Urinary bladder (tissue), 4 donors: ENCODE results near the gene RGS17. TPM values are rescaled to one million over a fixed set of nuclear protein-coding genes. Genes with fewer than 3 reads are reported as not detected.
"Not testable (repeated sequence)": the region's sequence is repeated elsewhere in the genome, so short reads cannot be mapped to it uniquely, and the experiment has no call there.

Source experiments
- DNase-seq: peaks from one replicate; pipeline ENCODE4 v3.0.0-alpha.2; 2015; ENCODE audit errors: extremely low spot score
- H3K27ac ChIP-seq: one replicate; pipeline ENCODE4 v1.5.1; 2013; ENCODE audit warnings: low read depth, mild to moderate bottlenecking, moderate library complexity
- H3K36me3 ChIP-seq: one replicate; pipeline ENCODE4 v1.6.1; 2013; ENCODE audit warnings: mild to moderate bottlenecking, moderate library complexity; ENCODE audit not compliant: insufficient read depth
- H3K4me1 ChIP-seq: one replicate; pipeline ENCODE4 v1.6.1; 2013; ENCODE audit warnings: mild to moderate bottlenecking, moderate library complexity; ENCODE audit not compliant: insufficient read depth
- H3K4me3 ChIP-seq: one replicate; pipeline ENCODE4 v1.5.1; 2013; ENCODE audit warnings: low read depth, low read length
- WGBS: extraction: QIAGEN DNeasy Blood & Tissue Kit; methylation state at CpG from one replicate; pipeline ENCODE4 v1.1.7; 2013; 5-methylcytosine and 5-hydroxymethylcytosine counted together
- polyA plus RNA-seq: library from polyadenylated mRNA; stranded (reverse); fragments of 200-250 nt; gene quantifications from one replicate; pipeline ENCODE4 v1.2.3, GENCODE V29; 2013
- total RNA-seq: library from RNA; depleted of rRNA; stranded (reverse); fragments of >200 nt; gene quantifications from one replicate; pipeline ENCODE4 v1.2.3, GENCODE V29; 2014
- donor health status: healthy with polysubstance abuse.
- donor health status: healthy.

The RGS17 gene
- total and polyA plus RNA-seq, 2 donors, result 0.68 to 6.6 TPM

- DNase-seq, result no peak
- H3K4me3 ChIP-seq, result no peak overlapping the region
- H3K27ac ChIP-seq, result no peak overlapping the region
- H3K4me1 ChIP-seq, result peaks cover 1% of the 10 kb centered on the region
- H3K36me3 ChIP-seq, result peaks cover 3% of the 10 kb centered on the region
Observed at GRCh38 chr6:153000243-153000642, 130.8 kb downstream of the RGS17 start.

- not testable (repeated sequence) for H3K36me3 ChIP-seq, H3K4me1 ChIP-seq, H3K27ac ChIP-seq, DNase-seq, H3K4me3 ChIP-seq
- 78% methylated on average over 2 of the region's 2 CpGs for WGBS
Observed at GRCh38 chr6:152999538-152999937, 131.5 kb downstream of the RGS17 start.

DNA sequence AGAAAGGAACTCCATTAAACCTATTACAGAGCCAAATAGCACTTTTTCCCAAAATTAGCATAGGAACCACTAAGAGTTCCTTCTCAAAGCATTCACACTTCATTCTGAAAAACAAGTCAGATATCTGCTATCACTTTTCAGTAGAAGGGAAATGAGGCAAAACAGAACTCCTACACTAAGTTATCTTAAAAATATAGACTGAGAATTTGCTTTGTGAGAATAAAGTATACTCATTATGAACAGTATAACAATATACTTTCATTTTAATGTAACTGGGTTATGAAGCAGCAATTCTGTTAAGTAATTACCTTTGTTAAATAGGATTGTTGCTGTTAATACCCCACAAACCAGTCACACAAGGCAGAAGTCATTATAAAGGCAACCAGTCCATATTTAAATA, 137.2 kb downstream of the RGS17 start:
- H3K36me3 ChIP-seq, result peaks cover 5% of the 10 kb centered on the region
- DNase-seq, result no peak
- no peak overlapping the region for H3K27ac ChIP-seq
- H3K4me1 ChIP-seq, result peaks cover 1% of the 10 kb centered on the region
- H3K4me3 ChIP-seq, result no peak overlapping the region

DNA sequence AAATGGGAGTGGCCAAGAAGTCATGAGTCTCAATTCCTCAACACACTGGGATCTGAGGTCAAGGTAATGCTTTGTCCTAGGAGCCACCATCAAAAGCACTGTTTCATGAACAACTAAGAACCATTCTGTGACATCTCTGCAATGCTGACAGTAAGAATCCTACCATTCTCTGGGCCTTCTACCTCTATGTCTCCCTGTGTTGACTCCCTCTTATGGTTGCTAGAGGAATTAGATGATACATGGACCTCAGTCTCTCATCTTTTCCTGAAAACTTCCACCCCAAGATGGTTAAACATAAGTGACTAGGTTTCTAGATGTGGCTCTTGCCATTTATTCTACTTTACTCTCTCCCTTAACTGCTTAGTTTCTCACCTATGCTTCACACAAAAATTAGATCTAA, 137.7 kb downstream of the RGS17 start:
- H3K27ac ChIP-seq, result no peak overlapping the region
- peaks cover 5% of the 10 kb centered on the region for H3K36me3 ChIP-seq
- peaks cover 1% of the 10 kb centered on the region for H3K4me1 ChIP-seq
- no peak for DNase-seq
- no peak overlapping the region for H3K4me3 ChIP-seq

GRCh38 chr6:152986978-152987377, 144.1 kb downstream of the RGS17 start:
- 78% methylated on average over 2 of the region's 2 CpGs for WGBS

GRCh38 chr6:152985300-152985699, 145.8 kb downstream of the RGS17 start:
- H3K4me1 ChIP-seq, H3K4me3 ChIP-seq, DNase-seq, H3K36me3 ChIP-seq: not testable (repeated sequence)
- WGBS, result 90% methylated on average over 11 of the region's 11 CpGs
- peak overlapping the region; percentile 10 for H3K27ac ChIP-seq

More at GRCh38 chr6:152986978-152987377, 144.1 kb downstream of the RGS17 start:
- H3K4me3 ChIP-seq, result no peak overlapping the region
- H3K4me1 ChIP-seq, result no peaks in the 10 kb centered on the region
- no peak overlapping the region for H3K27ac ChIP-seq
- H3K36me3 ChIP-seq, result peaks cover 2% of the 10 kb centered on the region
- no peak for DNase-seq

GRCh38 chr6:152984513-152984872, 146.6 kb downstream of the RGS17 start:
- Histone ChIP-seq H3K4me1 (no peaks in the 10 kb centered on the region), H3K4me3 (peak overlapping the region; percentile 1), H3K27ac (no peak overlapping the region), H3K36me3 (no peaks in the 10 kb centered on the region)
- 5% methylated on average over 7 of the region's 7 CpGs for WGBS
- DNase-seq, result no peak

GRCh38 chr6:152983637-152984512, 147.2 kb downstream of the RGS17 start:
- Histone ChIP-seq H3K27ac (peak overlapping the region; percentile 66), H3K4me3 (peak overlapping the region; percentile 60), H3K36me3 (no peaks in the 10 kb centered on the region), H3K4me1 (no peaks in the 10 kb centered on the region)
- WGBS, result under 1% methylated on average over 38 of the region's 38 CpGs
- peak; percentile 62 for DNase-seq

DNA sequence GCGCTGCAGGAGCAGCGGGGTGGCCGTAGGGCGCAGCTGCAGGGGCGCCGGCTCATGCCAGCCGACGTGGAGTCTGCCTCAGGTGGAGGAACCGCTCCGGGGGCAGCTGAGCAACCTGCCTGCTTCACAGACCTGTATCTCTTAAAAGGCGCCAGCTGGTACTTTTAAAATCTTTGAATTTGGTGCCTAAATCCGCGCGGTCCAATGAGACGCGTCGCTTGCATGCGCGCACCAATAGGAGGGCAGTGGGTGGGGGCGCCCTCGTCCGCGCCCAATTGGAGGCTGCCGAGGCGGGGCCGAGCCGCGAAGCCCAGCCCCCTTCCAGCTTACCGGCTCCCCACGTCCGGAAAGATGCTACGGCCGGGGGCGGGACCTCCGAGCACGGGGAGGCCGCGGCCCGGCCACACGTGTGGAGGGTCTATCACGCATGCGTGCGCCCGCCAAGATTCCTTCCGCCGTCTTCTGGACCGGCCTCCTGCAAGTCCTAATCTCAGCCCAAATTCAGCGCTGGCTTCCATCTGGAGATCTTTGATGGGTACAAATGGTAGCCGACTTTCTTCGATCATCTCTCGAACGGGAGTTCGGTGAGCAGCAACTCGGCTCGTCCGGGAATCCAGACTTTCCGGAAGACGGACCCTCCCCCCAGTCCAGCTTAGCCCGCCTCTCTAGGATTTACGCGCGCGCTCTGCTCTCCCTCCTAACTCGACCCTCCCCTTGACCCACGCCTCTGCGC, 148.0 kb downstream of the RGS17 start, which contains the start of gene FBXO5:
Gene FBXO5, minus strand, starts transcription at position 138 of the 733 bp plus-strand sequence. Its CDS starts 82 bp downstream, at position 56.
- Histone ChIP-seq H3K4me3 (peak within 1 kb of the TSS; percentile 68), H3K27ac (peak within 1 kb of the TSS; percentile 66), H3K4me1 (no peaks in the 10 kb centered on the region), H3K36me3 (no peaks in the 10 kb centered on the region)
- WGBS, result under 1% methylated on average over 66 of the region's 66 CpGs
- DNase-seq, result peak; percentile 94

GRCh38 chr6:152981989-152982903, 148.8 kb downstream of the RGS17 start:
- DNase-seq, result no peak
- Histone ChIP-seq H3K4me1 (no peaks in the 10 kb centered on the region), H3K4me3 (peak overlapping the region; percentile 68), H3K36me3 (no peaks in the 10 kb centered on the region), H3K27ac (no peak overlapping the region)
- WGBS, result 2% methylated on average over 70 of the region's 71 CpGs

DNA sequence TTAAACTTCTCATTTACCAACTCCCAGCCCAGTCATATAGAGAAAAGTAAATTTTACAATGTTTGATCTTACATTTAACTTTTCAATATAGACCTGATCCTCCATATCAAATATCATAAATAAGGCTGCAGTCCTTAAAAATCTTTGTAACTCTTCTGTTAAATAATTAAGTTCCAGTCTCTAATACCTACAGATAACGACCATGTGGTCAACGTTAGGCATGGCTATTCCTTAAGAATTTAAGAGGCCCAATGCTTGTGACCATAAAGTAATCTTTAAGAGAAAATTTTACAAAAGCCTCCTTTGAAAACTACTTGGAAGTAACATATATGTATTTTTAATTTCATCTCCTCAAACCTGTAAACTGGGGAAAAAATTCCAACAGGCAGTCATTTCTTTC, 149.9 kb downstream of the RGS17 start:
- DNase-seq, result no peak
- 28% methylated on average over 2 of the region's 2 CpGs for WGBS
- Histone ChIP-seq H3K4me1 (no peaks in the 10 kb centered on the region), H3K4me3 (no peak overlapping the region), H3K36me3 (peaks cover 2% of the 10 kb centered on the region), H3K27ac (no peak overlapping the region)

DNA sequence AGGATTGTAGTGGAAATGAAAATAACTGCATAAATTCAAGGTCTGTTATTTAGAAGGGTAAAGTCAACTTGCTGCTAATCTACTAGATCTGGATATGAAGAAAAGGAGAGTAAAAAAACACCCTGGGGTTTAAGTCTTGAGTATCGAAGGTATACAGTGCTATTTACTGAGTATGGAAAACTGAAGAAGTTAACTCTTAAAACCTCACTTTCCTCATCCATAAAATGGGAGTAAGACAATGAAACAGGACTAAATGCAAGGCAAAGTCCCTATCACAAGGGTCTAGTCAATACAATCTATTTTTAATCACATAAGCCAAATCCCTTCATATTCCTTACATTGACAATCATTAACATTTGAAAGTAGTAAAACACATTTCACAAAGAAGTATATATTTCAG, 150.4 kb downstream of the RGS17 start:
- Histone ChIP-seq H3K36me3 (peaks cover 2% of the 10 kb centered on the region), H3K27ac (no peak overlapping the region), H3K4me1 (no peaks in the 10 kb centered on the region), H3K4me3 (no peak overlapping the region)
- DNase-seq, result no peak
- 42% methylated on average over 1 of the region's 1 CpG for WGBS

GRCh38 chr6:152979116-152979515, 152.0 kb downstream of the RGS17 start:
- DNase-seq, result no peak
- WGBS, result 86% methylated on average over 1 of the region's 1 CpG
- Histone ChIP-seq H3K27ac (no peak overlapping the region), H3K36me3 (peaks cover 2% of the 10 kb centered on the region), H3K4me1 (no peaks in the 10 kb centered on the region), H3K4me3 (no peak overlapping the region)
